ENCODE results near the gene ARHGAP8. TPM values are rescaled to one million over a fixed set of nuclear protein-coding genes. Genes with fewer than 3 reads are reported as not detected.

The ARHGAP8 gene
- total RNA-seq, 2 donors from 2014 or later: 12.2 to 15.2 TPM

DNA sequence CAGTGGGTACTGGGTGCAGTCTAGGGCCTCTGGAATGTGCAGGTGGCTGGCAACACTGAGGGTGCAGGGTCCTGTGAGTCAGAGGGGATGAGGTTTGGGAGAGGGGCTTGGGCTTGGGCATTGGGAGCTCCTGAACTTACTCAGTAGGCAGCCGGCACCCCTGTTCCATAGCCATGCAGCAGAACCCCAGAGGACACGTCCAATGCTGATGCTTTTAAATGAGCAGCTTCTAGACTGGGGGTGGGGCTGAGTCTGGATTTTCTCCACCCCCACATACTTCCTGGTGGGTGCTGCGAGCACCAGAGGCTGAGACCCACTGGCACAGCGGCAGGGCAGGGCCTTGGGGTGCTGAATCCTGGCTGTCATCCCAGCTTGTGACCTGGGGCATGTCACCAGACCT is 71.4 kb downstream of the ARHGAP8 start:
- intact Hi-C loops (cut with DNase I): loop anchor here (10.0 kb wide), 1 partner anchor 271 kb away; no protein-coding TSS in a partner anchor

DNA sequence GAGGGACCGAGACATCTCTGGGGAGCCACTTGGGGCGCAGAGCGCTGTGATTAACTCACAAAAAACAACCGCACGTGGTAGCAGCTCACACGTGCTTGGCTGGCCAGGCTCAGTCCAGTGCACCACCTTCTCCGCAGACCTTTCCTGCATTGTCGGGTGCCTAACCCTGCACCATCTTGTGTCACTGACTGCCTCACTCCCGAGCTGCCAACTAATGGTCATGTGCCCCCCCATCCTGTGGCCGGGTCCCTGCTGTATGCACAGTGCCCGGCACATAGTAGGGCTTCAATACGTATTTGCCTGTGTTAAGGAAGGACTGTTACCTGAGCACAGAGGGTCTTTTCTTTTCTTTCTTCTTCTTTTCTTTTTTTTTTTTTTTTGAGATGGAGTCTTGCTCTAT is 71.9 kb downstream of the ARHGAP8 start:
- 93 to 97% methylated on average over 6 to 12 of the region's 12 CpGs for WGBS, 2 donors
- intact Hi-C loops (cut with DNase I): loop anchor here (10.0 kb wide), 1 partner anchor 271 kb away; no protein-coding TSS in a partner anchor
- Histone ChIP-seq H3K27me3 (no peaks in the 10 kb centered on the region), H3K27ac (no peak overlapping the region), H3K9me3 (no peaks in the 10 kb centered on the region), H3K36me3 (replicated peaks in 1 of 2; ENCODE audit: insufficient read depth in 1 of 2, low read depth in 2 of 2) (peaks cover 0 to 4% of the 10 kb centered on the region in 2 donors), H3K4me3 (no peak overlapping the region), H3K4me1 (peaks cover 6% of the 10 kb centered on the region)
- ATAC-seq (no peak), DNase-seq (no peak)
- TF ChIP-seq, protein P1, sequence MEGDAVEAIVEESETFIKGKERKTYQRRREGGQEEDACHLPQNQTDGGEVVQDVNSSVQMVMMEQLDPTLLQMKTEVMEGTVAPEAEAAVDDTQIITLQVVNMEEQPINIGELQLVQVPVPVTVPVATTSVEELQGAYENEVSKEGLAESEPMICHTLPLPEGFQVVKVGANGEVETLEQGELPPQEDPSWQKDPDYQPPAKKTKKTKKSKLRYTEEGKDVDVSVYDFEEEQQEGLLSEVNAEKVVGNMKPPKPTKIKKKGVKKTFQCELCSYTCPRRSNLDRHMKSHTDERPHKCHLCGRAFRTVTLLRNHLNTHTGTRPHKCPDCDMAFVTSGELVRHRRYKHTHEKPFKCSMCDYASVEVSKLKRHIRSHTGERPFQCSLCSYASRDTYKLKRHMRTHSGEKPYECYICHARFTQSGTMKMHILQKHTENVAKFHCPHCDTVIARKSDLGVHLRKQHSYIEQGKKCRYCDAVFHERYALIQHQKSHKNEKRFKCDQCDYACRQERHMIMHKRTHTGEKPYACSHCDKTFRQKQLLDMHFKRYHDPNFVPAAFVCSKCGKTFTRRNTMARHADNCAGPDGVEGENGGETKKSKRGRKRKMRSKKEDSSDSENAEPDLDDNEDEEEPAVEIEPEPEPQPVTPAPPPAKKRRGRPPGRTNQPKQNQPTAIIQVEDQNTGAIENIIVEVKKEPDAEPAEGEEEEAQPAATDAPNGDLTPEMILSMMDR (IDR thresholded peaks at IDR 0.05): no peak
- TF ChIP-seq POLR2A (IDR thresholded peaks at IDR 0.05): no peak

More for the DNA sequence above, 71.4 kb downstream of the ARHGAP8 start:
- H3K9me3 ChIP-seq: no peaks in the 10 kb centered on the region
- no peak overlapping the region for H3K4me3 ChIP-seq
- WGBS, 2 donors: 83 to 100% methylated on average over 1 to 4 of the region's 4 CpGs
- H3K27ac ChIP-seq: no peak overlapping the region
- peaks cover 0 to 4% of the 10 kb centered on the region in 2 donors for H3K36me3 ChIP-seq (replicated peaks in 1 of 2; ENCODE audit: insufficient read depth in 1 of 2, low read depth in 2 of 2)
- no peak for ATAC-seq
- H3K4me1 ChIP-seq: peaks cover 6% of the 10 kb centered on the region
- no peak for DNase-seq
- no peaks in the 10 kb centered on the region for H3K27me3 ChIP-seq
- TF ChIP-seq, protein P1 (IDR thresholded peaks at IDR 0.05): no peak
- no peak for TF ChIP-seq POLR2A (IDR thresholded peaks at IDR 0.05)

DNA sequence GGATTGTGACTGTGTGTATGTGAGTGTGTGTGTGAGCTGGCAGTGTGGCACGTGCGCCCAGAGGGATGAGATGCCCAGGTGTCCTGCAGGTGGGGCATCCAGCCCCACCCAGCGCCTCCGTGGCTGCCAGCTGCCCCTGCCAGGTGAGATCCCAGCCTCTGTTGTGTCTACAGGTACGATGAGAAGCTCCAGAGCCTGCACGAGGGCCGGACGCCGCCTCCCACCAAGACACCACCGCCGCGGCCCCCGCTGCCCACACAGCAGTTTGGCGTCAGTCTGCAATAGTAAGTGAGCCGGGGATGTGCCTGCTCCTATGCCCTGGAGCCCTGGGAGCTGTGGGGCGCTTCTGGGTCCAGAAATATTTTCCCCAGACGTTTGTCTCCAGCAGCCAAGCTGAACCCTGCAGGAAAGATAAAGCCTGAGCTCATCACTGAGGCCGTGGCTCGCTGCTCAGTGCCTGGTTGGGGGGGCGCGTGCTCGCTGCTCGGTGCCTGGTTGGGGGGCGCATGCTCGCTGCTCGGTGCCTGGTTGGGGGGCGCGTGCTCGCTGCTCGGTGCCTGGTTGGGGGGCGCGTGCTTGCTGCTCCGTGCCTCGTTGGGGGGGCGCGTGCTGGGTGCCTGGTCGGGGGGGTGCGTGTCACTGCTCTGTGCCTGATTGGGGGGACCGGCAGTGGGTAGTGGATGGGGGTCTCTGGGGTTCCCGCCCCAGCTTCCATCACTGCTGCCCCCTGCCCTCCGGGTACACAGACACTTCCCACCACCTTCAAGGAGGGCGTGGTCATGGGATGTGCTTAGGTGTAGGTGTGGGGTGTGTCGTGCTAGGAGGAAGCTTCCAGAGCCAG is 73.2 kb downstream of the ARHGAP8 start:
- peaks cover 3% of the 10 kb centered on the region for H3K4me1 ChIP-seq
- no peaks in the 10 kb centered on the region for H3K9me3 ChIP-seq
- H3K4me3 ChIP-seq: no peak overlapping the region
- H3K36me3 ChIP-seq (replicated peaks in 1 of 2; ENCODE audit: insufficient read depth in 1 of 2, low read depth in 2 of 2): peaks cover 0 to 4% of the 10 kb centered on the region in 2 donors
- ATAC-seq: no peak
- H3K27me3 ChIP-seq: no peaks in the 10 kb centered on the region
- DNase-seq: no peak
- TF ChIP-seq POLR2A (IDR thresholded peaks at IDR 0.05): no peak
- TF ChIP-seq, protein P1 (IDR thresholded peaks at IDR 0.05): no peak
- intact Hi-C loops (cut with DNase I): loop anchor here (10.0 kb wide), 1 partner anchor 269 kb away; no protein-coding TSS in a partner anchor
- no peak overlapping the region for H3K27ac ChIP-seq
- WGBS, 2 donors: 91 to 100% methylated on average over 7 to 34 of the region's 43 CpGs

DNA sequence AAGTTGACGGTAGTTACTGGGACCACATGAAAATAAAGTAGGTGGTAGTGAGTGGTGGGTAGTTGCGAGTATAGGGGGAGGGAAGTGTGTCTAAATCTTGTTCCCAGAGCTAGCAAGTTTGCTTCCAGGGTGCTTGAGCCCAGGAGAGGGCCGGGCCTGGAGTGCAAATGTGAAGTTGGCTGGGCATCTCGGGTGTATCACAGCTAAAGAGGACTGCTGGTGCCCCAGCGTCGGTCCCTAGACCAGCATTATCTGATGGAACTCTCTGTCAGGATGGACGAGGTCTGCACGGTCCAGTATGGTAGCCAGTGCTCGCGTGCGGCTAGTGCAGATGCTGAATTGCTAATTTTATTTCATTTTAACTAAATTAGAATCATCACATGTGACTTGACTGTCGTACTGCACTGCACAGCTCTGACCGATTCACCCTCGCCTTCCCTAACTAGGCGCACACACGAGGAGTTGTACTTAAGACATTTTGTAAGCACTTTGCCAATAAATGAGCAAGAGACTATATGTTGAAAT is 75.4 kb downstream of the ARHGAP8 start:
- DNase-seq (no peak), ATAC-seq (no peak)
- Histone ChIP-seq H3K27ac (no peak overlapping the region), H3K4me1 (no peaks in the 10 kb centered on the region), H3K4me3 (no peak overlapping the region), H3K9me3 (no peaks in the 10 kb centered on the region), H3K27me3 (no peaks in the 10 kb centered on the region), H3K36me3 (replicated peaks in 1 of 2; ENCODE audit: insufficient read depth in 1 of 2, low read depth in 2 of 2) (peaks cover 0 to 4% of the 10 kb centered on the region in 2 donors)
- 92 to 94% methylated on average over 16 of the region's 16 CpGs for WGBS, 2 donors
- intact Hi-C loops (cut with DNase I): loop anchor here (10.0 kb wide), 1 partner anchor 267 kb away; no protein-coding TSS in a partner anchor
- TF ChIP-seq POLR2A (IDR thresholded peaks at IDR 0.05): no peak
- TF ChIP-seq, protein P1 (IDR thresholded peaks at IDR 0.05): no peak

Measured in body of pancreas (tissue), 4 donors.